Activated CD4-positive, alpha-beta memory T cell treated with anti-CD3 and anti-CD28 coated beads for 36 hours (primary cell): ENCODE results near the gene DLGAP4. TPM values are rescaled to one million over a fixed set of nuclear protein-coding genes. Genes with fewer than 3 reads are reported as not detected.
"Not testable (repeated sequence)": the region's sequence is repeated elsewhere in the genome, so short reads cannot be mapped to it uniquely, and the experiment has no call there.

Experiments
- CTCF ChIA-PET: fragments of 350-600 bp; sonication (Branson Sonifier 250); formaldehyde crosslinking; loops from one replicate; lab custom pipeline; 2021; ENCODE audit warnings: antibody characterized with exemption, inconsistent platforms; lab: Charles Lee
- POLR2A ChIA-PET: fragments of 350-600 bp; sonication (Branson Sonifier 250); formaldehyde crosslinking; loops from one replicate; lab custom pipeline; 2021; ENCODE audit warnings: antibody characterized with exemption; lab: Charles Lee
- DNase-seq: peaks from one replicate; pipeline ENCODE4 v3.0.0-alpha.2; 2020
- H3K27ac Mint-ChIP-seq: one replicate; pipeline ENCODE4 v1.8.0; 2021; ENCODE audit warnings: mixed read lengths
- H3K27me3 Mint-ChIP-seq: one replicate; pipeline ENCODE4 v1.8.0; 2021; ENCODE audit warnings: mixed read lengths
- H3K36me3 Mint-ChIP-seq: one replicate; pipeline ENCODE4 v1.8.0; 2021; ENCODE audit warnings: mixed read lengths
- H3K4me1 Mint-ChIP-seq: one replicate; pipeline ENCODE4 v1.8.0; 2021; ENCODE audit warnings: low read depth, mixed read lengths
- H3K4me3 Mint-ChIP-seq: one replicate; pipeline ENCODE4 v1.8.0; 2021; ENCODE audit warnings: mild to moderate bottlenecking, mixed read lengths
- H3K9me3 Mint-ChIP-seq: one replicate; pipeline ENCODE4 v1.8.0; 2021; ENCODE audit warnings: mixed read lengths
- intact Hi-C: fragments of 100-400 bp; cut with micrococcal nuclease; formaldehyde crosslinking; loops from one replicate; pipeline ENCODE4 v1.15.1; 2023
- total RNA-seq, 2 experiments: library from RNA; stranded (reverse); gene quantifications; one replicate each; pipeline ENCODE4 v1.2.3, GENCODE V29; 2021

The DLGAP4 gene
- total RNA-seq, 2 experiments from 2014 or later = 18.5 to 18.8 TPM

DNA sequence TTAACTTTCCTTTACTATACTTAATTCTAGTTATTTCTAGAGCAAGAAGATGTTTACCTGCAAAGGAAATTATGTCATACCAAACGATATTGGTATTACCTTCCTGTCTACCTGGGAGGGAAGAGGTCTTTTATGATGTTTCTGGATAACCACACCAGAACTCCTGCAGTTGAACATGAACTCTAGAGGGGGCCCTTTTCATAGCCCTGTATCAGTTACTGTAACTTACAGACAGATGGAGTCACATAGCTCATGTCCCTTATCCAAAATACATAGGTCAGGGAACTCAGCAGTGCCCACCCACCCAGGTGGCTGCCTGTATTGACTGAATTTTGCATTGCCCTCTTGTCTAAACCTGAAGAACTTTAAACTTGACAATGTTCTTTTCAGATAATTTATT is 200.1 kb downstream of the DLGAP4 start:
- Mint-ChIP-seq H3K36me3 (peaks cover 9% of the 10 kb centered on the region), H3K4me3 (no peak overlapping the region), H3K27me3 (no peaks in the 10 kb centered on the region), H3K27ac (no peak overlapping the region), H3K4me1 (peaks cover 15% of the 10 kb centered on the region), H3K9me3 (no peaks in the 10 kb centered on the region)
- ChIA-PET POLR2A (interaction anchor here (1.0 kb wide), 1 partner anchor 14 kb away, joined by 3 read pairs; no protein-coding TSS in a partner anchor), CTCF (interaction anchor here (0.6 to 1.3 kb wide), 6 partner anchors 11 to 224 kb away, joined by 3 to 5 read pairs (median 3); partner anchors contain the start of gene RAB5IF)
- intact Hi-C loops = no loop called here
- DNase-seq = no peak

DNA sequence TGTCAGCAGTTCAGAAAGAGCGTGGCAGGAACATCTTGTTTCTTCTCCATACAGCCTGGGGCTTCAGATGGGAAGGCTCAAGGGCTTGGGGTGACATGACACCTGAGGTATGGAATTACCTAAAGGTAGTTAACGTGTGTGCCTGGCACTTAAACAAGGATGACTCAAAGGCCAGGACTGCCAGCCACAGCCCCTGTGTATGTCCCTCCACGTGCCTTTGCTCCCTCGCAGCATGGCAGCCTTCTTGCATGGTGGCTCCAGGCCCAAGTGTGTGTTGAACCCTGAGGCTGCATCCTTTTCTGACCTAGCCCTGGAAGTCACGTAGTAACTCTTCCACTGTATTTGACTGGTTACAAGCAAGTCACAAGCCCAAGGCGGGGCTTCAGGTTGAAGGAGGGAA is 201.6 kb downstream of the DLGAP4 start:
- Mint-ChIP-seq H3K27ac (no peak overlapping the region), H3K27me3 (no peaks in the 10 kb centered on the region), H3K4me1 (peaks cover 7% of the 10 kb centered on the region), H3K9me3 (no peaks in the 10 kb centered on the region), H3K36me3 (peaks cover 14% of the 10 kb centered on the region), H3K4me3 (no peak overlapping the region)
- intact Hi-C loops = no loop called here
- no peak for DNase-seq
- POLR2A ChIA-PET = no interaction called here
- CTCF ChIA-PET = no interaction called here

DNA sequence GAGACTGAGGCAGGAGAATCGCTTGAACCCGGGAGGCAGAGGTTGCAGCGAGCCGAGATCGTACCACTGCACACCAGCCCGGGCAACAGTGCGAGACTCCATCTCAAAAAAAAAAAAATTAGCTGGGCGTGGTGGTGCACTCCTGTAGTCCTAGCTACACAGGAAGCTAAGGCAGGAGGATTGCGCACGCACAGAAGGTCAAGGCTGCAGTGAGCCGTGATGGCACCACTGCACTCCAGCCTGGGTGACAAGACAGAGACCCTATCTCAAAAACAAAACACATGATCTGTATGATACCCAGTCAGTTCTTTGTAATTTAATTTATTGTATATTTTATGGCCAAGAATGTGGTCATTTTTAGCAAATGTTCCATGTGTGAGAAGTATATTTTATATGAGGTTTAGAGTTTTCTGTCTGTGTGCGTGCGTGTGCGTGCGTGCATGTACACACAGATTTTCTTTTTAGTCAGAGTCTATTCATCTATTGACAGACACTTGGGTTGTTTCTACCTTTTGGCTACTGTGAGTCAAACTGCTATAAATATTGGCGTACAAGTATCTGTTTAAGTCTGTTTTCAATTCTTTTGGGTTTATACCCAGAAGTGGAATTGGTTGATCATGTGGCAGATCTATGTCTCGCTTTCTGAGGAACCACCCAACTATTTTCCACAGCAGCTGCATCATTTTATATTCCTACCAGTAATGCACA is 213.0 kb downstream of the DLGAP4 start:
- intact Hi-C loops = loop anchor here (1.0 kb wide), 1 partner anchor 75 kb away; no protein-coding TSS in a partner anchor
- CTCF ChIA-PET = interaction anchor here (0.9 kb wide), 1 partner anchor 13 kb away, joined by 3 read pairs; no protein-coding TSS in a partner anchor
- no peak overlapping the region for H3K4me3 Mint-ChIP-seq
- POLR2A ChIA-PET = interaction anchor here (0.7 to 1.5 kb wide), 2 partner anchors 55 to 214 kb away, joined by 3 to 5 read pairs; partner anchors contain the start of gene TGIF2
- H3K27ac Mint-ChIP-seq = peak overlapping the region; percentile 73
- DNase-seq = peak; percentile 59
- H3K4me1 Mint-ChIP-seq = peaks cover 14% of the 10 kb centered on the region
- H3K9me3 Mint-ChIP-seq = no peaks in the 10 kb centered on the region
- H3K36me3 Mint-ChIP-seq = peaks cover 4% of the 10 kb centered on the region
- H3K27me3 Mint-ChIP-seq = no peaks in the 10 kb centered on the region

DNA sequence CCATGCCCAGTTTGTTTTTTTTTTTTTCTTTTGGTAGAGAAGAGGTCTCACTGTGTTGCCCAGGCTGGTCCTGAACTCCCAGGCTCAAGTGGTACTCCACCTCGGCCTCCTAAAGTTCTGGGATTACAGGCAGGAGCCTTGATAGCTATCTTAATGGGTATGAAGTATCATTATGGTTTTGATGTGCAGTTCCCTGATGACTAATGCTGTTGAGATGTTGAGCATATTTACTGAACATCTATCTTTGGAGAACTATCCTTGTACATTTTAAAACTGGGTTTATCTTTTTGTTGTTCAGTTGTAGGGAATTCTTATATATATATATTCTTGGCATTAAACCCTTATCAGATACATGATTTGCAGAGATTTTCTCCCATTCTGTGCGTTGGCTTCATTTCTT is 213.8 kb downstream of the DLGAP4 start:
- Mint-ChIP-seq H3K27ac (peak overlapping the region; percentile 73), H3K27me3 (no peaks in the 10 kb centered on the region), H3K9me3 (no peaks in the 10 kb centered on the region), H3K4me1 (peaks cover 14% of the 10 kb centered on the region), H3K36me3 (peaks cover 5% of the 10 kb centered on the region), H3K4me3 (no peak overlapping the region)
- no peak for DNase-seq
- intact Hi-C loops = loop anchor here (1.0 kb wide), 1 partner anchor 74 kb away; no protein-coding TSS in a partner anchor
- POLR2A ChIA-PET = interaction anchor here (0.7 kb wide), 1 partner anchor 213 kb away, joined by 3 read pairs; no protein-coding TSS in a partner anchor
- CTCF ChIA-PET = interaction anchor here (1.0 to 1.5 kb wide), 2 partner anchors 28 to 81 kb away, joined by 3 read pairs; no protein-coding TSS in a partner anchor

DNA sequence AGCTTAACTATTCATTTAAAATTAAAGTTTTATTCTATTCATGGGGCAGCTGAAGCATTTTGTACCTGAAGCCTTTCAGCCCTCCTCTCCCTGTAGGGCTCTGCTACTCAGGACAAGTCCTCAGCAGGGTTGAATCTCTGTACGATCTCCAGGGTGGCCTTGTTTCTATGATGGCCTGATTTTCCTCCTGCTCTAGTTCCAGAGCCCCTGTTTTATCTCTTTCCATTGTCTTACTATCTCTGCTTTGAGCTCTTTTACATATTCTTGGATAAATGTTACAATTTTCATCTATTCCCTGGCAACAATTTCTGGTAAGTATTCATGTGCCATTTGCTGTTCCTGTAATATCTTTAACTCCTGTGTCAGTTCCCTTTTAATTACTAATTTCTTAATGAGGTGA is 215.4 kb downstream of the DLGAP4 start:
- peaks cover 11% of the 10 kb centered on the region for H3K36me3 Mint-ChIP-seq
- no peaks in the 10 kb centered on the region for H3K27me3 Mint-ChIP-seq
- POLR2A ChIA-PET = no interaction called here
- H3K9me3 Mint-ChIP-seq = no peaks in the 10 kb centered on the region
- intact Hi-C loops = no loop called here
- CTCF ChIA-PET = no interaction called here
- H3K27ac Mint-ChIP-seq = no peak overlapping the region
- no peak overlapping the region for H3K4me3 Mint-ChIP-seq
- no peak for DNase-seq
- peaks cover 14% of the 10 kb centered on the region for H3K4me1 Mint-ChIP-seq

DNA sequence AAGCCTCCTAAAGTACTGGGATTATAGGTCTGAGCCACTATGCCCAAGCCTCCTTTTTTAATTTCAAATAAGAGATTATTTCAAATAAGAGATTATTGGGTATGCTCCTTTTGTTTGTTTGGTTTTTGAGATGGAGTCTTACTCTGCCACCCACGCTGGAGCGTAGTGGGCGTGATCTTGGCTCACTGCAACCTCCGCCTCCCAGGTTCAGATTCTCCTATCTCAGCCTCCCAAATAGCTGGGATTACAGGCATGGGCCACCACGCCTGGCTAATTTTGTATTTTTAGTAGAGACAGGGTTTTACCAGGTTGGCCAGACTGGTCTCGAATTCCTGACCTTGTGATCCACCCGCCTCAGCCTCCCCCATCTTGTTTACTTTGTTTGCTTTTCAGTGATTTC is 216.3 kb downstream of the DLGAP4 start:
- H3K4me3 Mint-ChIP-seq, H3K27ac Mint-ChIP-seq, CTCF ChIA-PET, intact Hi-C loops, H3K9me3 Mint-ChIP-seq, POLR2A ChIA-PET, DNase-seq, H3K27me3 Mint-ChIP-seq: not testable (repeated sequence)
- Mint-ChIP-seq H3K4me1 (peaks cover 14% of the 10 kb centered on the region), H3K36me3 (peaks cover 18% of the 10 kb centered on the region)

DNA sequence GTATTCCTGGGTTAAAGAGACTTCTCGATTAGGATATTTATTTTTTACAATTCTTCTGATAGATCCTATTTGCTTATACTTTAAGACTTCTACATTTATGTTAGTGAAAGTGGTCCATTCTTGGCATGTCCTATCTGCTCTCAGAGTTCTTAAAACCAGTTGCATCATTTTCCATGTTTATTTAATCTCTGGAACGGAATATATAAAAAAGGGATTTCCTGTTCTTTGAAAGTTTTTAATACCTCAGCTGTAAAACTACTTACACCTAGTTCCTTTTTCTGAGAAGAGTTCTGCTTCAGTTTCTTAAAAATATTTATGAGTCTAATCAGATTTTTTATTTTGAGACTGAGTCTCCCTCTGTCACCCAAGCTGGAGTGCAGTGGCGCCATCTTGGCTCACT is 217.2 kb downstream of the DLGAP4 start:
- peaks cover 19% of the 10 kb centered on the region for H3K36me3 Mint-ChIP-seq
- H3K27me3 Mint-ChIP-seq = no peaks in the 10 kb centered on the region
- H3K4me1 Mint-ChIP-seq = peaks cover 12% of the 10 kb centered on the region
- no peak for DNase-seq
- POLR2A ChIA-PET = no interaction called here
- intact Hi-C loops = no loop called here
- CTCF ChIA-PET = no interaction called here
- no peak overlapping the region for H3K27ac Mint-ChIP-seq
- H3K9me3 Mint-ChIP-seq = no peaks in the 10 kb centered on the region
- H3K4me3 Mint-ChIP-seq = no peak overlapping the region

DNA sequence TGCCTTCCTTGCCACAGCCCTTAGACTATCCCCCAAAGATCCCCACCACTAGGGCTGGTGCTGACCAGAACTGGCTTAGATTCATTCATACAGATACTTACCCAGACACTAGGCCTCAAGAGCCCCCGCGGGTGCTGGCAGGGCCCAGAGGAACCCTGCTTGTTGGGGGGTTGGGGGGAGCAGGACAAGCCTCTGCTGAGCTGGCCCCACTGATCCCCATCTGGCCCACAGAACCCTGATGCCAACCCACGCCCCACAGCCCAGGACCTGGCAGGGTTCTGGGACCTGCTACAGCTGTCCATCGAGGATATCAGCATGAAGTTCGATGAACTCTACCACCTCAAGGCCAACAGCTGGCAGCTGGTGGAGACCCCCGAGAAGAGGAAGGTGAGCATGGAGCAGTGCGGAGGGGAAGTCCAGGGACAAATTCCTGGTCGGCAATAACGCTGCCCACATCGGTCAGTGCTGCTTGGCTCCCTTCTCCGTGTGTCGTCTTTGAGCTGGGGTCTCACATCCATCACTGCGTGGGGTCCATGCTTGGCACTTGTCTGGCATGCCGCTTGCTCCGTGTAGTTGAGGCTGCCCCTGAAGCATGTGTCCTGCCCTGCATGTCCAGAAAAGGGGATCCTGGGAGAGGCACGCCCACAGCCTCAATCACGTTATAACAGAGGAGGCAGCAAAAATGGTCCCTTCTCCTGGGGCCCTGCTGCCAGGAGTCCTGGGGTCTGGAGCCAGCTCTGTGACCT is 219.7 kb downstream of the DLGAP4 start:
- Mint-ChIP-seq H3K27ac (no peak overlapping the region), H3K4me3 (no peak overlapping the region), H3K27me3 (no peaks in the 10 kb centered on the region), H3K4me1 (no peaks in the 10 kb centered on the region), H3K9me3 (no peaks in the 10 kb centered on the region), H3K36me3 (peaks cover 19% of the 10 kb centered on the region)
- CTCF ChIA-PET = interaction anchor here (1.1 kb wide), 1 partner anchor 9 kb away, joined by 3 read pairs; no protein-coding TSS in a partner anchor
- intact Hi-C loops = no loop called here
- POLR2A ChIA-PET = no interaction called here
- DNase-seq = no peak

DNA sequence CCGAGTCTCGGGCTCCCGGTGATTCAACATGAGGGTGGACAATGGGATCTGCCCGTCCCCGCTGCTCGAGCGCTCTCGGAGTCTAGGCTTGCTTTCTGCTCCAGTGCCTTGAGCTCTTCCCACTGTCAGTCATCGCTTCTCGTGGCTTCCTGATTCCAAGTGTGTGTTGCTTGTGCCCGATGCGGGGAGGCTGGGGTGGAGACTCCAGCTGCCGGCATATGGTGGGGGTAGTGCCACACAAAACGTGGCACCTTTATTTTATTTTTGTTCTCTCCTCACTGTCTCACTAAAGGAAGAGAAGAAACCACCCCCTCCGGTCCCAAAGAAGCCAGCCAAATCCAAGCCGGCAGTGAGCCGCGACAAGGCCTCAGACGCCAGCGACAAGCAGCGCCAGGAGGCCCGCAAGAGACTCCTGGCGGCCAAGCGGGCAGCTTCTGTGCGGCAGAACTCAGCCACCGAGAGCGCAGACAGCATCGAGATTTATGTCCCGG is 220.4 kb downstream of the DLGAP4 start:
- Mint-ChIP-seq H3K9me3 (no peaks in the 10 kb centered on the region), H3K4me3 (no peak overlapping the region), H3K4me1 (no peaks in the 10 kb centered on the region), H3K36me3 (peaks cover 19% of the 10 kb centered on the region), H3K27me3 (no peaks in the 10 kb centered on the region), H3K27ac (no peak overlapping the region)
- intact Hi-C loops = no loop called here
- DNase-seq = no peak
- ChIA-PET POLR2A (interaction anchor here (0.7 kb wide), 1 partner anchor 360 kb away, joined by 3 read pairs; no protein-coding TSS in a partner anchor), CTCF (interaction anchor here (1.1 kb wide), 1 partner anchor 9 kb away, joined by 3 read pairs; no protein-coding TSS in a partner anchor)

DNA sequence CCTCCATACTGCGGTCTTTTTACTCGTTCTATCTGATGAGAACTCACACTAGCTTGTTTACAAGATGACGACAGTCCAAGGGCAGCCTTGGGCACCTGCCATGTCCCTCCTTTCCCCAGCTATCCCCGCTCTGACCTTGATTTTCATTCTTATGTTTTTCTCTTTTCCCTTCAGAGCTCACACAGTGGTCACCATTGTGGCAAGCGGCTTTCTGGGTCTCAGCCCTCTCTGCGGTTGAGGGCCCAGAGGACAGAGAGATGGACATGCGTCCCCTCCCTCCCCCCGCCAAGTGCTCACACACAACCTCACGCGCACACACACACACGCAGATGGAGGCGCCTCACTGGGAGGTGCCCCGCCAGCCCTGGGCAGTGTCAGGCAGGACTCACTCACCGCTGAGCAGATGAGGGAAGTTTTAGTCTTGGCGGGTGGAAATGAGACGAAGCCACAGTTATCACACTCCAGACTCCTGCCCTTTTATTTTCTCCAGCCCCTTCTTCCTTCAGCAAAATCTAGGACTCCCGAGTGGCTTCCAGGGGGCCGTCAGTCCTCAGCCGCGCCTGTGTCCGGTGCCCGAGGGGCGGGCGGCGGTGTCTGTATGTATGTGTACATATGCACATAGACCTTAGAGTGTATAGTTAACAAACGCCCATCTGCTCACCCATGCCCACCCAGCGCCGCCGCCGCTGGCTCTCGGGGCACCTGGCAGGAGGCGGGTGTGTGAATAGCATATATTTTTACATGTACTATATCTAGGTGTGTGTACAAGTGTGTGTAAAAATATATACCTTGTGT is 221.4 kb downstream of the DLGAP4 start:
- H3K36me3 Mint-ChIP-seq = peaks cover 19% of the 10 kb centered on the region
- ChIA-PET CTCF (no interaction called here), POLR2A (interaction anchor here (0.7 kb wide), 1 partner anchor 359 kb away, joined by 3 read pairs; no protein-coding TSS in a partner anchor)
- DNase-seq = no peak
- H3K4me1 Mint-ChIP-seq = no peaks in the 10 kb centered on the region
- no peak overlapping the region for H3K27ac Mint-ChIP-seq
- intact Hi-C loops = no loop called here
- no peaks in the 10 kb centered on the region for H3K27me3 Mint-ChIP-seq
- no peak overlapping the region for H3K4me3 Mint-ChIP-seq
- no peaks in the 10 kb centered on the region for H3K9me3 Mint-ChIP-seq

DNA sequence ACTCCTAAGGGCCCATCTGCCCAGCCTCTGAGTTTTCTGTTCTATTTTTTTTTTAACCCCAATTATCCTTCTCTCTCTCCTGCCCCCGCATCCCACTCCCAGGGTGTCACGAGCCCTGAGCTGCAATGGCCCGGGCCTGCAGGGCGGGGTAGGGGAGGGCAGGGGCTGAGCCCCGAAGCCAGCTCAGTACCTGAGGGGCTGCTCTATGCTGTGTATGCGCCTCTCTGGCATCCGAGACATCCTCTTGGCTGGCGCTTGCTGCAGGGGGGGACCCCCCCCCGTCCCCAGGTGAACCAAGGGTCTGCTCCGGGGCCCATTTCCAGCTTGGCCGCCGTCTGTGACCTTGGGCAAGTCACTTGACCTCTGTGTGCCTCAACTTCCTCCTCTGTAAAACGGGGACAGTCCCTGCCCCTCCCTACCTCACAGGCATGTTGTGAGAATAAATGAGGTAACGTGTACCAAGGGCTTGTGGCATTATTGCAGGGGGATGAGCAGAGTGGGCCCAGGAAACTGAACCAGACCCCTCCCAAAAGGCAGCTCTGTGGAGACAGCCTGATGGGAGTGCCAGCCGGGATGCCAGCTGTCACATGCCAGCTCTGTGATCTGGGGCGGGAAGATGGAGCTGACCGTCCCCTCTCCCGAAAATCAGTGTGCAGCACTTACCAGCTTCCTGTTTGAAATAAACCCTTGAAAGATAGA is 222.2 kb downstream of the DLGAP4 start:
- peaks cover 19% of the 10 kb centered on the region for H3K36me3 Mint-ChIP-seq
- no peaks in the 10 kb centered on the region for H3K4me1 Mint-ChIP-seq
- ChIA-PET POLR2A (no interaction called here), CTCF (no interaction called here)
- DNase-seq = no peak
- no peak overlapping the region for H3K27ac Mint-ChIP-seq
- intact Hi-C loops = no loop called here
- H3K4me3 Mint-ChIP-seq = no peak overlapping the region
- no peaks in the 10 kb centered on the region for H3K27me3 Mint-ChIP-seq
- H3K9me3 Mint-ChIP-seq = no peaks in the 10 kb centered on the region
